Heart left ventricle (tissue), 16 donors: ENCODE data around the gene PHKB. TPM values are rescaled to one million over a fixed set of nuclear protein-coding genes. Genes with fewer than 3 reads are reported as not detected.

ENCODE experiments used
- ATAC-seq, 4 donors: fragments of 200-7000 bp; cut with Tn5 transposase; one replicate each; pipeline ENCODE4 v1.9.1; 2020 to 2022; ENCODE audit warnings: moderate library complexity in 4 of 4, mild to moderate bottlenecking in 3 of 4, moderate number of reproducible peaks in 1 of 4
- DNase-seq, 5 donors: peaks; one replicate each; pipeline ENCODE4 v3.0.0-alpha.2; 2020
- H3K27ac ChIP-seq, 12 donors: fragments of 200-600 bp; sonication (generic) in 4 of 12; one replicate each; pipeline versions ENCODE4 v1.5.0 to v1.8.0; 2016 to 2022; ENCODE audit warnings: mild to moderate bottlenecking in 2 of 12
- H3K27me3 ChIP-seq, 9 donors: fragments of 200-600 bp; sonication (generic) in 2 of 9; one replicate each; pipeline versions ENCODE4 v1.5.1 to v1.8.0; 2016 to 2022; ENCODE audit warnings: mild to moderate bottlenecking in 3 of 9
- H3K36me3 ChIP-seq, 9 donors: fragments of 200-600 bp; sonication (generic) in 2 of 9; one replicate each; pipeline versions ENCODE4 v1.5.0 to v1.8.0; 2018 to 2022; ENCODE audit warnings: mild to moderate bottlenecking in 2 of 9
- H3K4me1 ChIP-seq, 12 donors: fragments of 200-600 bp; sonication (generic) in 4 of 12; one replicate each; pipeline versions ENCODE4 v1.5.0 to v1.8.0; 2016 to 2022; ENCODE audit warnings: mild to moderate bottlenecking in 3 of 12
- H3K4me3 ChIP-seq, 12 donors: fragments of 200-600 bp; sonication (generic) in 4 of 12; one replicate each; pipeline versions ENCODE4 v1.5.0 to v1.8.0; 2017 to 2022; ENCODE audit warnings: mild to moderate bottlenecking in 9 of 12, moderate library complexity in 4 of 12
- H3K9me3 ChIP-seq, 12 donors: fragments of 200-600 bp; sonication (generic) in 4 of 12; one replicate each; pipeline versions ENCODE4 v1.5.0 to v1.8.0; 2016 to 2022; ENCODE audit warnings: mild to moderate bottlenecking in 1 of 12
- CTCF ChIP-seq, 12 donors: fragments of 200-600 bp; sonication (generic) in 4 of 12; IDR thresholded peaks; one replicate each; pipeline versions ENCODE4 v1.5.0 to v1.8.0; 2018 to 2022; ENCODE audit warnings: antibody characterized with exemption in 12 of 12, mild to moderate bottlenecking in 5 of 12
- POLR2A ChIP-seq, 2 donors: fragments of 450-650 bp; IDR thresholded peaks; one replicate each; pipeline ENCODE4 v1.6.1; 2017; ENCODE audit warnings: antibody characterized with exemption in 2 of 2, mild to moderate bottlenecking in 2 of 2, moderate library complexity in 2 of 2
- WGBS, 4 donors: extraction: QIAGEN DNeasy Blood & Tissue Kit in 2 of 4; methylation state at CpG; one replicate each; pipeline versions ENCODE4 v1.1.5 to v1.1.7; 2013 to 2018; 5-methylcytosine and 5-hydroxymethylcytosine counted together
- intact Hi-C, 10 donors: fragments of 100-400 bp; cut with DNase I; formaldehyde crosslinking; loops; one replicate each; pipeline versions ENCODE4 v1.11.1 to v1.14.2; 2022
- polyA plus RNA-seq, 2 donors: library from polyadenylated mRNA; stranded (reverse); fragments of 200-250 nt; gene quantifications; one replicate each; pipeline ENCODE4 v1.2.3, GENCODE V29; 2013
- total RNA-seq, 9 donors: library from RNA; depleted of rRNA in 2 of 9; stranded (reverse); fragments of >200 nt in 2 of 9; fragmentation: NEBNext Ultra II Directional in 3 of 9; extraction: Animal tissue kit (Norgen Biotek cat#: 25700) in 3 of 9; gene quantifications; one replicate each; pipeline versions ENCODE4 v1.1.0 to v1.2.4, GENCODE V29; 2016 to 2023
- donor health status: ischemic (EF 13 %, LVEDD 7.1; RV severe dilation, severe dysfunction).
- donor health status: healthy with polysubstance abuse.
- donor health status: DM: no; HTN: yes; CAD: no.
- donor health status: DM: no; HTN: no; CAD: no.
- donor health status: ischemic (EF 25% LVEDD 6.9; RV normal size, moderate dysfunction).
- donor health status: ischemic (EF 25% LVEDD 5.7; RV mildly dilated, moderate dysfunction).
- donor health status: healthy.
- donor health status: DM: yes; HTN: yes; CAD: no.
- donor health status: ischemic (EF 35%, LVEDD 5.7; RV mildly dilated, moderate dysfunction).
- donor health status: nonischemic (EF 11% LVEDD 7.7; RV severe dilation, severe dysfunction).
- donor health status: DM: yes; HTN: yes; CAD: no.
- donor health status: PGD.
- donor health status: ischemic (EF 29% LVEDD 5.4; RV normal size, mild dysfunction).
- donor health status: nonischemic (EF 23%, LVEDD 6.1; RV moderate dilation, normal function).

PHKB gene
- total and polyA plus RNA-seq, 11 donors = 14.2 to 70.1 (median 61.3) TPM

- Histone ChIP-seq H3K27ac (no peak overlapping the region), H3K9me3 (no peaks in the 10 kb centered on the region), H3K36me3 (peaks cover 0 to 88% (median 60%) of the 10 kb centered on the region in 9 donors), H3K4me3 (no peak overlapping the region), H3K4me1 (no peaks in the 10 kb centered on the region), H3K27me3 (no peaks in the 10 kb centered on the region)
- intact Hi-C loops = no loop called here
- no peak for ATAC-seq
- no peak for TF ChIP-seq POLR2A (IDR thresholded peaks at IDR 0.05)
- no peak for TF ChIP-seq CTCF (IDR thresholded peaks at IDR 0.05)
- WGBS, 4 donors = 88 to 95% (median 92%) methylated on average over 2 of the region's 2 CpGs
- no peak for DNase-seq
These were observed 45.7 kb downstream of the PHKB start for GRCh38 chr16:47506800-47507199.

GRCh38 chr16:47507701-47508100, 46.6 kb downstream of the PHKB start:
- no peaks in the 10 kb centered on the region for H3K27me3 ChIP-seq
- ATAC-seq (no peak), DNase-seq (no peak)
- H3K27ac ChIP-seq = no peak overlapping the region
- TF ChIP-seq POLR2A (IDR thresholded peaks at IDR 0.05) (no peak), CTCF (IDR thresholded peaks at IDR 0.05) (no peak)
- H3K4me3 ChIP-seq = no peak overlapping the region
- H3K4me1 ChIP-seq = no peaks in the 10 kb centered on the region
- intact Hi-C loops = no loop called here
- no peaks in the 10 kb centered on the region for H3K9me3 ChIP-seq
- WGBS, 4 donors = 56 to 64% (median 62%) methylated on average over 1 of the region's 1 CpG
- H3K36me3 ChIP-seq = peaks cover 0 to 88% (median 60%) of the 10 kb centered on the region in 9 donors

GRCh38 chr16:47511882-47512281, 50.8 kb downstream of the PHKB start:
- no peaks in the 10 kb centered on the region for H3K27me3 ChIP-seq
- no peak for TF ChIP-seq CTCF (IDR thresholded peaks at IDR 0.05)
- TF ChIP-seq POLR2A (IDR thresholded peaks at IDR 0.05) = no peak
- 94 to 99% (median 98%) methylated on average over 4 of the region's 4 CpGs for WGBS, 4 donors
- intact Hi-C loops = no loop called here
- H3K4me3 ChIP-seq = no peak overlapping the region
- H3K36me3 ChIP-seq = peaks cover 0 to 88% (median 71%) of the 10 kb centered on the region in 9 donors
- H3K9me3 ChIP-seq = no peaks in the 10 kb centered on the region
- ATAC-seq (no peak), DNase-seq (no peak)
- no peak overlapping the region for H3K27ac ChIP-seq
- no peaks in the 10 kb centered on the region for H3K4me1 ChIP-seq

- intact Hi-C loops = no loop called here
- Histone ChIP-seq H3K4me3 (no peak overlapping the region), H3K9me3 (peaks cover 0 to 15% (median 0%) of the 10 kb centered on the region in 12 donors), H3K27ac (peak overlapping the region in 4 of 12 donors; percentile 16 to 59 (median 30)), H3K27me3 (no peaks in the 10 kb centered on the region), H3K36me3 (peaks cover 0 to 56% (median 44%) of the 10 kb centered on the region in 9 donors), H3K4me1 (peaks cover 0 to 23% (median 10%) of the 10 kb centered on the region in 12 donors)
- TF ChIP-seq POLR2A (IDR thresholded peaks at IDR 0.05) = no peak
- TF ChIP-seq CTCF (IDR thresholded peaks at IDR 0.05) = no peak
- DNase-seq (no peak), ATAC-seq (no peak)
These were observed 57.9 kb downstream of the PHKB start for GRCh38 chr16:47519037-47519436.
